BJ (cell line): Measurements from ENCODE around the gene S100Z. TPM values are rescaled to one million over a fixed set of nuclear protein-coding genes. Genes with fewer than 3 reads are reported as not detected.
"Not testable (repeated sequence)": the region's sequence is repeated elsewhere in the genome, so short reads cannot be mapped to it uniquely, and the experiment has no call there.

ENCODE experiments used
- CTCF ChIA-PET: fragments of 350-600 bp; formaldehyde crosslinking; extraction: SDS; loops from one replicate; lab custom pipeline; 2021; ENCODE audit warnings: antibody characterized with exemption, inconsistent platforms; lab: Yijun Ruan, JAX
- POLR2A ChIA-PET: fragments of 300-600 bp; sonication (Branson Sonifier 250); formaldehyde crosslinking; extraction: SDS; loops from one replicate; lab custom pipeline; 2021; ENCODE audit warnings: antibody characterized with exemption; lab: Charles Lee
- DNase-seq: peaks from one replicate; pipeline ENCODE4 v3.0.0-alpha.2; 2011; ENCODE audit warnings: low read depth
- H3K27me3 ChIP-seq: 2 replicates; pipeline ENCODE4 v1.6.0; 2011; ENCODE audit warnings: low read length; ENCODE audit not compliant: control insufficient read depth, insufficient read depth
- H3K36me3 ChIP-seq: 2 replicates; pipeline ENCODE4 v1.5.1; 2011; ENCODE audit warnings: low read length; ENCODE audit not compliant: control insufficient read depth, insufficient read depth
- H3K4me3 ChIP-seq: 2 replicates; pipeline ENCODE4 v1.5.1; 2011; ENCODE audit warnings: low read depth, mild to moderate bottlenecking, control low read depth, low read length
- CTCF ChIP-seq: IDR thresholded peaks from 2 replicates; pipeline ENCODE4 v1.5.1; 2011; ENCODE audit warnings: low read depth, mild to moderate bottlenecking, control low read depth, inconsistent platforms, low read length, moderate library complexity; ENCODE audit not compliant: insufficient read depth
- polyA plus RNA-seq: library from polyadenylated mRNA; depleted of rRNA; stranded (reverse); fragments of >200 nt; gene quantifications from 2 replicates; pipeline ENCODE4 v1.2.3, GENCODE V29; 2011

The S100Z gene
- polyA plus RNA-seq, 1 experiment = not detected

- H3K4me3 ChIP-seq = no peak overlapping the region
- peaks cover 2% of the 10 kb centered on the region; the same call in 1 of the 2 replicates for H3K27me3 ChIP-seq
- H3K36me3 ChIP-seq = no peaks in the 10 kb centered on the region
- POLR2A ChIA-PET = no interaction called here
- no peak for TF ChIP-seq CTCF
- CTCF ChIA-PET = no interaction called here
- no peak for DNase-seq
Observed at GRCh38 chr5:76855961-76856360, 6.1 kb downstream of the S100Z start.

- POLR2A ChIA-PET, H3K4me3 ChIP-seq, H3K36me3 ChIP-seq, DNase-seq, H3K27me3 ChIP-seq: not testable (repeated sequence)
- CTCF ChIA-PET = interaction anchor here (1.6 kb wide), 1 partner anchor 82 kb away, joined by 3 read pairs; no protein-coding TSS in a partner anchor
Observed at GRCh38 chr5:76856800-76857199, 7.0 kb downstream of the S100Z start.

- Histone ChIP-seq H3K27me3 (peaks cover 1% of the 10 kb centered on the region; the same call in 1 of the 2 replicates), H3K4me3 (no peak overlapping the region), H3K36me3 (no peaks in the 10 kb centered on the region)
- TF ChIP-seq CTCF = no peak
- POLR2A ChIA-PET = no interaction called here
- DNase-seq = no peak
- CTCF ChIA-PET = interaction anchor here (0.6 to 1.5 kb wide), 3 partner anchors 11 to 16 kb away, joined by 5 to 7 read pairs (median 7); partner anchors contain the start of gene S100Z
Observed at GRCh38 chr5:76859591-76860247, 9.9 kb downstream of the S100Z start.

GRCh38 chr5:76861612-76862011 is 11.8 kb downstream of the S100Z start:
- Histone ChIP-seq H3K36me3 (no peaks in the 10 kb centered on the region), H3K4me3 (no peak overlapping the region), H3K27me3 (no peaks in the 10 kb centered on the region)
- ChIA-PET POLR2A (no interaction called here), CTCF (interaction anchor here (1.3 to 1.4 kb wide), 3 partner anchors 14 to 261 kb away, joined by 3 to 4 read pairs (median 3); no protein-coding TSS in a partner anchor)
- DNase-seq = no peak
- TF ChIP-seq CTCF = no peak

- H3K27me3 ChIP-seq = no peaks in the 10 kb centered on the region
- DNase-seq = no peak
- no peak for TF ChIP-seq CTCF
- CTCF ChIA-PET = no interaction called here
- H3K4me3 ChIP-seq = no peak overlapping the region
- POLR2A ChIA-PET = no interaction called here
- H3K36me3 ChIP-seq = no peaks in the 10 kb centered on the region
Observed at GRCh38 chr5:76863001-76863400, 13.2 kb downstream of the S100Z start.
